Large intestine (tissue), 3 donors: ENCODE data around the gene TAX1BP3. TPM values are rescaled to one million over a fixed set of nuclear protein-coding genes. Genes with fewer than 3 reads are reported as not detected.

Source experiments
- DNase-seq, 2 donors: peaks; one replicate each; pipeline versions ENCODE4 v3.0.0 to v3.0.0-alpha.2; 2013
- H3K27ac ChIP-seq: one replicate; pipeline ENCODE4 v1.5.1; 2013; ENCODE audit warnings: low read length
- H3K27me3 ChIP-seq: 2 replicates; pipeline ENCODE4 v1.6.1; 2013; ENCODE audit warnings: low read length; ENCODE audit not compliant: control insufficient read depth, insufficient read depth
- H3K36me3 ChIP-seq: 2 replicates; pipeline ENCODE4 v1.6.1; 2013; ENCODE audit warnings: low read length; ENCODE audit not compliant: control insufficient read depth, insufficient read depth
- H3K4me1 ChIP-seq: one replicate; pipeline ENCODE4 v1.6.1; 2013; ENCODE audit warnings: low read length; ENCODE audit not compliant: control insufficient read depth, insufficient read depth
- H3K4me3 ChIP-seq: one replicate; pipeline ENCODE4 v1.5.1; 2013; ENCODE audit warnings: low read length
- H3K9me3 ChIP-seq: one replicate; pipeline ENCODE4 v1.6.1; 2013; ENCODE audit warnings: mild to moderate bottlenecking, low read depth, low read length, moderate library complexity; ENCODE audit not compliant: control insufficient read depth
- WGBS: methylation state at CpG from one replicate; pipeline ENCODE4 v1.1.5; 2013; ENCODE audit warnings: low lambda C conversion rate; ENCODE audit not compliant: insufficient coverage; 5-methylcytosine and 5-hydroxymethylcytosine counted together
- polyA plus RNA-seq: library from polyadenylated mRNA; unstranded; fragments of 120-200 nt; gene quantifications from one replicate; pipeline ENCODE4 v1.2.1, GENCODE V29; 2013

TAX1BP3 gene
- polyA plus RNA-seq, 1 donor = 115 TPM

DNA sequence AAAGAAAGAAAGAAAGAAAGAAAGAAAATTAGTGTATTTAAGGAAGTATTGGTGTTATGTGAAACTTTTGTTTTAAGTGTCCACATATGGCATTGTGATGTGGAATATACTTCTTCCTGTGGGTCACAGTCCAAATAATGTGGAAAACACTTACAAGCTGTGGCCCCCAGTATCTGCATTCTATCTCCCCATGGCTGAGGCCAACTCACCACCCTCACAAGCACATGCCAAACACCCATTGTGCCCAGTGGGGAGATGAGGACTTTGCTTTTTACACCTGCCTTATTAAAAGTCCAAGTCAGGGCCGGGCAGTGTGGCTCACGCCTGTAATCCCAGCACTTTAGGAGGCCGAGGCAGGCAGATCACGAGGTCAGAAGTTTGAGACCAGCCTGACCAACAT is 31.6 kb upstream of the TAX1BP3 start:
- DNase-seq = peak; percentile 57 to 79
- no peaks in the 10 kb centered on the region for H3K9me3 ChIP-seq
- H3K4me1 ChIP-seq = peaks cover 10% of the 10 kb centered on the region
- no peak overlapping the region for H3K27ac ChIP-seq
- no peak overlapping the region for H3K4me3 ChIP-seq
- peaks cover 36% of the 10 kb centered on the region for H3K27me3 ChIP-seq
- H3K36me3 ChIP-seq = no peaks in the 10 kb centered on the region
- WGBS = no CpG with 5 or more reads among the region's 4 CpGs

- Histone ChIP-seq H3K27ac (no peak overlapping the region), H3K4me3 (no peak overlapping the region), H3K9me3 (no peaks in the 10 kb centered on the region), H3K36me3 (no peaks in the 10 kb centered on the region), H3K4me1 (peaks cover 10% of the 10 kb centered on the region), H3K27me3 (peaks cover 52% of the 10 kb centered on the region)
- DNase-seq = no peak
- WGBS = no CpG with 5 or more reads among the region's 4 CpGs
Measured at GRCh38 chr17:3698139-3698538, 29.8 kb upstream of the TAX1BP3 start.

DNA sequence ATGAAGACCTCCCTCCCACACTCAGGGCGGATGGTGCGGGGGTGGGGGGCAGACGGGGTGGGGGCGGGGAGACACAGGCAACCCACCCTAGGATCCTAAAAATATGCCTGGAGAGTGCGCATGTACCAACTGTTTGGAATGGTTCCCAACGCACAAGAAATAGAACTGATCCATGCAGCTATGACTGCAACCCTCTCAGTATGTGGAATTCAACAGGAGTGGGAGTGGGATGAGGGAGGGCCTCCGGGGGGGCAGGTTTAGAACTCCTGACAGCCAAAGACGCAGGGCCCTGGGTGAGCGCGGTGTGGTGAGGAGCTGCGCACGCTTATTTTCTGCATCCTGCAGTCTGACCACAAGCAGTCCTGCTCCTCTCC is 28.7 kb upstream of the TAX1BP3 start:
- no peaks in the 10 kb centered on the region for H3K9me3 ChIP-seq
- no CpG with 5 or more reads among the region's 12 CpGs for WGBS
- no peak for DNase-seq
- H3K27ac ChIP-seq = no peak overlapping the region
- H3K4me3 ChIP-seq = no peak overlapping the region
- peaks cover 57% of the 10 kb centered on the region for H3K27me3 ChIP-seq
- H3K4me1 ChIP-seq = peaks cover 10% of the 10 kb centered on the region
- no peaks in the 10 kb centered on the region for H3K36me3 ChIP-seq

DNA sequence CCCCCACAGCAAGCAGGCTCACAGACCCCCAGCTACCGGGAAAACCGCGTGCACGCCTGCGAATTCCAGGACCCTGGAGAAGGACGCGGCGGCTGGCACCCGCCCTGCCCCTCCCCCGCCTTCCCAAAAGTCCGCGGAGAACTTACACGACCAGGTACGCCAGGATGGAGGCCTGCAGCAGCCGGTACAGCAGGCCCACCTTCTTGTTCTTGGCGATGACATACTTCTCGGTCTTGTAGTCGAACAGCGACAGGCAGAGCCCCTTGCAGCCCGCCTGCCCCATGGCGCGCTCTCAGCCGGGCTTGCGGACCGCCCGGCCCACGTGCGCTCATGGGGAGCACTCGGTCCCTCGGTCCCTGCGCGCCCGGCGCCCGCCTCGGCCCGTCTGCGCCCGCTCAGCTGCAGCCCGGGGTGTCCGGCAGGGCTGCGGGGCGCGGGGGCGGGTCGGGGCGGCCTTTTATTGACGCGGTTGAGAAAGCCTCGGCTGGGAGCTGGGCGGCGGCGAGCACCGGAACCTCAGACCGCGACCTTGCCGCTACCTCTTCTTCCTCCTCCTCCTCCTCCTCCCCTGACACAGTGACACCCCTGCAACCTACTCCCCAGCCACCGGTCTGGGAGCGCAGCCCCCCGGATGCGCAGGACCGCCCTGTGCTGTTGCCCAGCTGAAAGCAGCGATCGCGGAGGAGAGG is 27.5 kb upstream of the TAX1BP3 start, which contains the start of gene P2RX5:
P2RX5 (minus strand) TSS at position 433 of the 689 bp plus-strand sequence; CDS start at position 283, 150 bp downstream.
- Histone ChIP-seq H3K36me3 (no peaks in the 10 kb centered on the region), H3K9me3 (no peaks in the 10 kb centered on the region), H3K27ac (no peak within 1 kb of the TSS), H3K27me3 (peaks cover 62% of the 10 kb centered on the region), H3K4me3 (no peak within 1 kb of the TSS), H3K4me1 (peaks cover 10% of the 10 kb centered on the region)
- no CpG with 5 or more reads among the region's 65 CpGs for WGBS
- peak in 1 of 2 donors; percentile 47 for DNase-seq

DNA sequence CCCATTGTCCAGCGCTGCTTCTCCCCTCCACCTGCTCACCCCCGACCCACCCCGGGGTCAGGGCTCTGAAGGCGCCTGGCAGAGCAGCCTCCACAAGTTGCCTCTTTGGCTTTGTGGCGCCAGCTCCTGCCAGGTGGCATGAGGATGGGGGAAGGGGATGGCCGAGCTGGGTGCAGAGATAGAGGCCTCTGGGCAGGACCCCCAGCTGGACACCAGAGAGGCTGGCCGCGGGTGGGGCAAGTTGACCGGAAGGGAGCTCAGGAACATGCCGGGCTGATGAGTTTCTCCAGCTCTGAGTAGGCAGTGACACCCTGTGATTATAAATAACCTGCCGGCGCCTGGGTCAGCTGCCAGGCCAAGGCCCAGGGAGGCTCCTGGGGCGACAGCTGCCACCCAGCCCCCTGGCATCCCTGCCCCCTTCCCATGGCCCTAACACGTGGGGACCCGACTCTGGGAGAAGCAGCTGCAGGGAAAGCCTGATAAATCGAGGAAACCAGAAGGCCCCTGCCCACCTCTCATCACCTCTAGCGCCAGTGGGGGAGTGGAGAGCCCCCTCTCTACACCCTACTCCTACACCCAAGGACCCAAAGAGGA is 26.8 kb upstream of the TAX1BP3 start:
- DNase-seq = no peak
- no peak overlapping the region for H3K27ac ChIP-seq

GRCh38 chr17:3693829-3694231 is 25.5 kb upstream of the TAX1BP3 start:
- H3K27ac ChIP-seq = no peak overlapping the region

More for the DNA sequence above, 26.8 kb upstream of the TAX1BP3 start:
- H3K4me1 ChIP-seq = peaks cover 10% of the 10 kb centered on the region
- peaks cover 62% of the 10 kb centered on the region for H3K27me3 ChIP-seq
- no peaks in the 10 kb centered on the region for H3K36me3 ChIP-seq
- WGBS = no CpG with 5 or more reads among the region's 17 CpGs
- no peaks in the 10 kb centered on the region for H3K9me3 ChIP-seq
- H3K4me3 ChIP-seq = no peak overlapping the region

GRCh38 chr17:3693141-3693540 is 24.8 kb upstream of the TAX1BP3 start:
- Histone ChIP-seq H3K27me3 (peaks cover 56% of the 10 kb centered on the region), H3K9me3 (peaks cover 3% of the 10 kb centered on the region), H3K4me1 (peaks cover 10% of the 10 kb centered on the region), H3K4me3 (no peak overlapping the region), H3K36me3 (no peaks in the 10 kb centered on the region), H3K27ac (no peak overlapping the region)
- DNase-seq = no peak
- no CpG with 5 or more reads among the region's 4 CpGs for WGBS

More at GRCh38 chr17:3693829-3694231, 25.5 kb upstream of the TAX1BP3 start:
- DNase-seq = no peak
- no peak overlapping the region for H3K4me3 ChIP-seq
- H3K36me3 ChIP-seq = no peaks in the 10 kb centered on the region
- WGBS = no CpG with 5 or more reads among the region's 9 CpGs
- H3K27me3 ChIP-seq = peaks cover 62% of the 10 kb centered on the region
- H3K9me3 ChIP-seq = peaks cover 3% of the 10 kb centered on the region
- peaks cover 10% of the 10 kb centered on the region for H3K4me1 ChIP-seq

GRCh38 chr17:3692346-3692745 is 24.0 kb upstream of the TAX1BP3 start:
- H3K4me3 ChIP-seq = no peak overlapping the region
- H3K36me3 ChIP-seq = no peaks in the 10 kb centered on the region
- no peak overlapping the region for H3K27ac ChIP-seq
- H3K27me3 ChIP-seq = peaks cover 48% of the 10 kb centered on the region
- H3K4me1 ChIP-seq = peaks cover 10% of the 10 kb centered on the region
- DNase-seq = no peak
- WGBS = no CpG with 5 or more reads among the region's 9 CpGs
- H3K9me3 ChIP-seq = peaks cover 3% of the 10 kb centered on the region

GRCh38 chr17:3691617-3692067 is 23.3 kb upstream of the TAX1BP3 start:
- H3K36me3 ChIP-seq = no peaks in the 10 kb centered on the region
- DNase-seq = no peak
- peaks cover 3% of the 10 kb centered on the region for H3K9me3 ChIP-seq
- peaks cover 42% of the 10 kb centered on the region for H3K27me3 ChIP-seq
- H3K4me3 ChIP-seq = no peak overlapping the region
- WGBS = 80% methylated on average over 1 of the region's 16 CpGs
- H3K27ac ChIP-seq = no peak overlapping the region
- H3K4me1 ChIP-seq = peaks cover 10% of the 10 kb centered on the region

GRCh38 chr17:3690094-3690715 is 21.8 kb upstream of the TAX1BP3 start:
- Histone ChIP-seq H3K27ac (no peak overlapping the region), H3K36me3 (no peaks in the 10 kb centered on the region), H3K4me3 (no peak overlapping the region), H3K27me3 (peaks cover 31% of the 10 kb centered on the region), H3K4me1 (peaks cover 2% of the 10 kb centered on the region), H3K9me3 (peaks cover 3% of the 10 kb centered on the region)
- no CpG with 5 or more reads among the region's 22 CpGs for WGBS
- no peak for DNase-seq
